Thoracic aorta (tissue), 2 donors: ENCODE results near the gene SMAD9. TPM values are rescaled to one million over a fixed set of nuclear protein-coding genes. Genes with fewer than 3 reads are reported as not detected.

Experiments
- ATAC-seq: fragments of 150-250 bp; one replicate; pipeline ENCODE4 v1.8.0; 2017; ENCODE audit warnings: low read depth; ENCODE audit not compliant: insufficient number of reproducible peaks, low FRiP score
- DNase-seq: peaks from one replicate; pipeline ENCODE4 v3.0.0-alpha.2; 2020; ENCODE audit warnings: low spot score
- H3K27ac ChIP-seq, 2 donors: fragments of 200-600 bp; sonication (generic); 1 replicate in 1 of 2; 2 replicates in 1 of 2; pipeline ENCODE4 v1.5.1; 2016; ENCODE audit warnings: mild to moderate bottlenecking in 2 of 2, moderate library complexity in 2 of 2
- H3K27me3 ChIP-seq: fragments of 200-600 bp; sonication (generic); replicated peaks from 2 replicates; pipeline ENCODE4 v1.6.0; 2016; ENCODE audit warnings: mild to moderate bottlenecking; ENCODE audit not compliant: insufficient read depth
- H3K36me3 ChIP-seq: fragments of 200-600 bp; sonication (generic); one replicate; pipeline ENCODE4 v1.5.1; 2016
- H3K4me1 ChIP-seq, 2 donors: fragments of 200-600 bp; sonication (generic); 1 replicate in 1 of 2; 2 replicates in 1 of 2; pipeline versions ENCODE4 v1.5.1 to v1.6.0; 2016; ENCODE audit warnings: low read depth in 2 of 2, mild to moderate bottlenecking in 1 of 2; ENCODE audit not compliant: control insufficient read depth in 1 of 2
- H3K4me3 ChIP-seq: fragments of 200-600 bp; sonication (generic); 2 replicates; pipeline ENCODE4 v1.5.1; 2016; ENCODE audit warnings: mild to moderate bottlenecking
- H3K9me3 ChIP-seq: fragments of 200-600 bp; sonication (generic); 2 replicates; pipeline ENCODE4 v1.5.1; 2016
- total RNA-seq, 2 donors: library from RNA; depleted of rRNA; stranded (reverse); fragments of >200 nt; gene quantifications; one replicate each; pipeline versions ENCODE4 v1.1.0 to v1.2.3, GENCODE V29; 2016
- TF ChIP-seq, protein P1 (sequence below): fragments of 200-600 bp; sonication (generic); IDR thresholded peaks from one replicate; pipeline ENCODE4 v1.5.1; 2019; ENCODE audit warnings: antibody characterized with exemption

Gene SMAD9
- total RNA-seq, 2 donors from 2014 or later, result 34.9 to 36.6 TPM

DNA sequence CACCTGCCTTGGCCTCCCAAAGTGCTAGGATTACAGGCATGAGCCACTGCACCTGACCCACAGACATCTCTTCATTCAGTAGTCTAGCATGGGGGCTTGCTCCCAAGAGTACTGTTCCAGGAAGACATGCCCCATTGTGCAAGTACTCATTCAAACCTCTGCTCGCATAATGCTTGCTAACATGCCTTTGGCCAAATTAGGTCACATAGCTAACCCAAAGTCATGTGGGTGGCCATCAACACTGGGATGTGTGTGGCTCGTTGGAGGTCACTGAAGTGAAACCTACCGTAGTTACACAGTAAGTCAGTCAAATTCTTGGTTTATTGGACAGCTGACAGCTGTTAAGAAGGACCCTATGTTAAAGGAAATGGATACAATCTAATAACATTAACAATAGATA lies 80.8 kb downstream of the SMAD9 start:
- ATAC-seq, result no peak
- TF ChIP-seq, protein P1, sequence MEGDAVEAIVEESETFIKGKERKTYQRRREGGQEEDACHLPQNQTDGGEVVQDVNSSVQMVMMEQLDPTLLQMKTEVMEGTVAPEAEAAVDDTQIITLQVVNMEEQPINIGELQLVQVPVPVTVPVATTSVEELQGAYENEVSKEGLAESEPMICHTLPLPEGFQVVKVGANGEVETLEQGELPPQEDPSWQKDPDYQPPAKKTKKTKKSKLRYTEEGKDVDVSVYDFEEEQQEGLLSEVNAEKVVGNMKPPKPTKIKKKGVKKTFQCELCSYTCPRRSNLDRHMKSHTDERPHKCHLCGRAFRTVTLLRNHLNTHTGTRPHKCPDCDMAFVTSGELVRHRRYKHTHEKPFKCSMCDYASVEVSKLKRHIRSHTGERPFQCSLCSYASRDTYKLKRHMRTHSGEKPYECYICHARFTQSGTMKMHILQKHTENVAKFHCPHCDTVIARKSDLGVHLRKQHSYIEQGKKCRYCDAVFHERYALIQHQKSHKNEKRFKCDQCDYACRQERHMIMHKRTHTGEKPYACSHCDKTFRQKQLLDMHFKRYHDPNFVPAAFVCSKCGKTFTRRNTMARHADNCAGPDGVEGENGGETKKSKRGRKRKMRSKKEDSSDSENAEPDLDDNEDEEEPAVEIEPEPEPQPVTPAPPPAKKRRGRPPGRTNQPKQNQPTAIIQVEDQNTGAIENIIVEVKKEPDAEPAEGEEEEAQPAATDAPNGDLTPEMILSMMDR, result no peak
- H3K27me3 ChIP-seq, result no peaks in the 10 kb centered on the region
- H3K9me3 ChIP-seq, result no peaks in the 10 kb centered on the region
- no peaks in the 10 kb centered on the region for H3K4me1 ChIP-seq
- no peak overlapping the region for H3K27ac ChIP-seq
- H3K36me3 ChIP-seq, result peaks cover 4% of the 10 kb centered on the region
- H3K4me3 ChIP-seq, result no peak overlapping the region
- no peak for DNase-seq

DNA sequence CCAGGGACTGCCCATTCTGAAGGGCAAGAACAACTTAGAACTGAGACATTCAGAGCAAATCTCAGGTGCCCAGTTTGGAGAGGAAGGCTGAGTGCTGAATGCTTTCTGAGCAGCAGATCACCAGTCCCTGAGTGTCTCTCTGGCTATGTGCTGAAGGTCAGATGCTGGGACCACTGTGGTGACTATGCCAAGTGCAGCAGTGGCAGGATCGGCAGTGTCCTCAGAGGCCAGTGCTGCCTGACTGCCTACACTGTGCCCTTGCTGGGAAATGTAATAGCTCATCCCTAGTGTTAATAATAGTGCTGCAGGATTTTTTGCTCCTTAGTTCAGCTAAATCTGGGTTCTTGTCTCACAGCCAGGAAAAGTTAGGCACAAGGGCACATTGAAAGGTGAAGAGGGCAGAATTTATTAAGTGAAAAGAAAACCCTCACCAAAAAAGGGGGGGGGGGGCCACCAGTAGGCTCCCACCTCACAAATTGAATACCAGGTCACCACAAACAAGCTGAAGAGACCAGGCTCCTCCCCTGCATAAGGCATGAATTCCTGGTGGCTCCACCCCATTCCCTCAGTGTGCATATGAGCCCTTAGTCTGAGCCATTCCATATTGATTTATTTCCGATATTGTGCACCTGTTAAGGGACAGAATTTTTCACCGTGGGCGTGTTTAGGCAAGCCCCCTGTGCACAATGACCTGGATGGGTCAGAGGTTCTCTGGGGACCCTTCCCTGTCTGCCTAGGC lies 82.5 kb downstream of the SMAD9 start:
- Histone ChIP-seq H3K27me3 (no peaks in the 10 kb centered on the region), H3K4me3 (no peak overlapping the region), H3K4me1 (no peaks in the 10 kb centered on the region), H3K27ac (no peak overlapping the region), H3K36me3 (no peaks in the 10 kb centered on the region), H3K9me3 (no peaks in the 10 kb centered on the region)
- TF ChIP-seq, protein P1, result no peak
- DNase-seq, result no peak
- no peak for ATAC-seq

DNA sequence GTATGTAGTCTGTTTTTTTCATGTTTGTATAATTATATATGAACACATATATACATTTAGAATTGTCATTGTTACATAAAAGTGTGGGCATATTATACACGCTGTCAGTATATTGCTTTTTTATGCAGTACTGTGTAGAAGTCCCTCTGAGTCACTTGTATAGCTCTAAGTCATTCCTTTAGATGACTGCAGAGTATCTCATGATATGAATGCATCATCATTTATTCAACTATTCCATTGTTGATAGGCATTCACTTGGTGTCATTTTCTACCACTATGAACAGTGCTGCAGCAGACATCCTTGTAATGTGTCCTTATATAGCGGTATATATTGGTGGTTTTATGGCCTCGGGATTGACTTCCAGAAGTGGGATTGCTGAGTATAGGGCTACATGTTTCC lies 85.7 kb downstream of the SMAD9 start:
- ATAC-seq (no peak), DNase-seq (no peak)
- H3K4me3 ChIP-seq, result no peak overlapping the region
- no peak overlapping the region for H3K27ac ChIP-seq
- TF ChIP-seq, protein P1, result no peak
- no peaks in the 10 kb centered on the region for H3K9me3 ChIP-seq
- H3K4me1 ChIP-seq, result no peaks in the 10 kb centered on the region
- H3K36me3 ChIP-seq, result no peaks in the 10 kb centered on the region
- H3K27me3 ChIP-seq, result no peaks in the 10 kb centered on the region

DNA sequence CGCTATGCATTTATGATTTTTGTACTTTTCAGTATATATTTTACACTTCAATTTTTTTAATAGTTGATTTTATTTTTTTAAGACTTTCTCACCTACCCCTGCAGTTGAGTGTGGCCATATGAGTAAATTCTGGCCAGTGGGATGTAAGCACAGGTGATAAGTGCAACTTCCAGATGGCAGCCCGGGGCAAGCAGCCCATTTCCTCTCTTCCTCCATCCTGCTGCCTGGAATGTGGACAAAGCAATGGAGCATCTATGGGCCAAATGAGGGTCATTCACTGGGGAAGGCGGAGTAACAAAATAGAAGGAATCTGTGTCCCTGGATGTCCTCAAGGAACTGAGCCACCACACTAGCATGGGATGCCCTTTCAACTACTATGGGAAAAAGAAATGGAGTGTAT lies 88.7 kb downstream of the SMAD9 start:
- H3K27me3 ChIP-seq, result no peaks in the 10 kb centered on the region
- no peak for ATAC-seq
- TF ChIP-seq, protein P1, result no peak
- H3K9me3 ChIP-seq, result no peaks in the 10 kb centered on the region
- H3K36me3 ChIP-seq, result no peaks in the 10 kb centered on the region
- H3K4me1 ChIP-seq, result no peaks in the 10 kb centered on the region
- no peak overlapping the region for H3K27ac ChIP-seq
- DNase-seq, result no peak
- no peak overlapping the region for H3K4me3 ChIP-seq

DNA sequence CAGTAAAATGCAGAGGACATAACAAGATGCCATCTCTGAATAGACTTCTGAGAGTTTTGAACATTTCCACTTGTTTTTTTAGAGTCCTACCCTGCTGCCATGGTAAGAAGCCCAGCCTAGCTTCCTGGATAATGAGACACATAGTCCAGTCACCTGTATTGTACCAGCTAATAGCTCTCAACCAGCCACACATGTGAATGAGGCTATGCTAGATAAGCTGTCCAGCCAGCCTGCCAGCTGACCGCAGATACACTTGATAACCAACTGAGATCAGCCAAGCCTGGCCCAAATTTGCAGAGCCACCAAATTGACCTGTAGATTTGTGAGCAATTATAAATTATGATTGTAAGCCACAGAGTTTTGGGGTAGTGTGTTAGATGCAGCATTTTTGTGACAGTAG lies 90.3 kb downstream of the SMAD9 start:
- no peaks in the 10 kb centered on the region for H3K27me3 ChIP-seq
- ATAC-seq, result no peak
- TF ChIP-seq, protein P1, result no peak
- no peak for DNase-seq
- no peaks in the 10 kb centered on the region for H3K4me1 ChIP-seq
- no peak overlapping the region for H3K27ac ChIP-seq
- H3K36me3 ChIP-seq, result no peaks in the 10 kb centered on the region
- H3K4me3 ChIP-seq, result no peak overlapping the region
- H3K9me3 ChIP-seq, result no peaks in the 10 kb centered on the region
